Measurements from ENCODE around the gene ACOT7. TPM values are rescaled to one million over a fixed set of nuclear protein-coding genes. Genes with fewer than 3 reads are reported as not detected.
"Not testable (repeated sequence)": the region's sequence is repeated elsewhere in the genome, so short reads cannot be mapped to it uniquely, and the experiment has no call there.

Gene ACOT7
- total RNA-seq, 1 experiment from 2014 or later = 94.4 TPM

DNA sequence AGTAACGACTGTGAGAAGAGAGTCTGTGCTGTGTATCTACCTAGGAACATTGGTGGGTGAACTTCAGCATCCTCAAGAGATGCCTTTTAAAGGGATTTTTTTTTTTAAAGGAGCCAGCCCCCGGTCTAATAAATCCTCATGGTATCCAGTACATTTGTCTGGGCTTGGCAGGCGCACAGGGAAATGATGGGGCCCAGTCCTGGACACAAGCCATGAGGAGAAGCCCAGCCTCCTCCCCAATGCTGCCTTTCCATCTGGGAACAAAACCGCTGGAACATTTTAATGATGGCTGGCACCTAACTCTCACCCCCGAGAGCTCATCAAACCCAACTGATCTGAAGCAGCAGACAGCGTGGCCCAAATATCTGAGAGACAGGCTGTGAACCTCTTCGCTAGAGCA is 64.2 kb downstream of the ACOT7 start:
- in situ Hi-C loops (cut with HindIII; ENCODE audit: low sequenced_read_pairs) = no loop called here
- DNase-seq (ENCODE audit: low spot score) = no peak

DNA sequence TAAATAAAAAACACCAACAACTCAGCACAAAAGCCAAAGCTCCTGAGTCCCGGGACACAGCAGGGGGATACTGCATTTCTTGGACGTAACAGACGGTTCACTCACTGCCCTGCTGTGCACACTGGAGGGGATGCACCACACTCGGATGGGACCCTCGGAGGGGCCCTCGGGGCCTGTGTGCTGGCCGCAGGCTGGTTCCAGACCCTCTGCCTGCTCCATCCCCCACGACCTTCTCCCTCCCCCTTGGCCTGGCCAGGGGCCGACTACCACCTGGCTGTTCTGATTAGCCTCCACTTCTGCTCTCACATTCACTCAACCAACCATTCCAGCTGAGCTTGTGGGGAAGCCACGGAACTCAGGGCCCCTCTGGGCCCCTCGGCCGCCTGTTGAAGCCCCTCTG is 64.9 kb downstream of the ACOT7 start:
- in situ Hi-C loops (cut with HindIII; ENCODE audit: low sequenced_read_pairs) = no loop called here

DNA sequence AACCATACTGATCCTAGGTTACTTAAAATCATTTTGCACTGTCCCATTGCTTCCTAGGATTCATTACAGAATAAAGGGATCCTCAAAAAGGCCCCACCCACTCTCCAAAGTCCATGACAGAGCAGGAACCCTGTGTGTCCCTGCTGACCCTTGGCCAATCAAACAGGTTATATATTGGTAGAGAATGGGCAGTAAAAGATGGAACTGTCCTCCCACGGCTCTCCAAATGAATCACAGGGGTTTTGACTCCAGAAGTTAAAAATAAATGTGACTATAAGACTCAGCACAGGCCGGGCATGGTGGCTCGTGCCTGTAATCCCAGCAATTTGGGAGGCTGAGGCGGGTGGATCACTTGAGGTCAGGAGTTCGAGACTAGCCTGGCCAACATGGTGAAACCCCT is 65.5 kb downstream of the ACOT7 start:
- in situ Hi-C loops (cut with HindIII; ENCODE audit: low sequenced_read_pairs) = no loop called here
- DNase-seq (ENCODE audit: low spot score) = no peak

More for the DNA sequence above, 64.9 kb downstream of the ACOT7 start:
- no peak for DNase-seq (ENCODE audit: low spot score)

DNA sequence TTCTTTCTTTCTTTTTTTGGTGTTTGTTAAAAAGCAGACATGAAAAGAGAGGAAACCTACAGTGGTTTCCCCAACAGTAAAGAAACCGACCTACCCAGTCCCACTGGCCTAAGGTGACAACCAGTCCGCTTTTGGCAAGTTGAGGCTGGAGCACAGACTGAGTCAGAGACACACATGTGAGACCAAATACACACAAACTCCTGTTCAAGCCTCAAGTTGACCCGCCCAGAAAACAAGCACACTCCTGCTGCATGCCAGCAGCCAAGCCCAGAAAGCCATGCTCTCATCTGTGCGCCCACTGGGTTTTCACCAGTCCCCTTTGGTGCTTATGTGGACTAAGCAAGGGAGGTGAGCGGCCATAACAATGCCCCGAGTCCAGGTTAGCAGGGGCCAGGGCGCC is 68.1 kb downstream of the ACOT7 start:
- in situ Hi-C loops (cut with HindIII; ENCODE audit: low sequenced_read_pairs) = no loop called here
- DNase-seq (ENCODE audit: low spot score) = no peak

DNA sequence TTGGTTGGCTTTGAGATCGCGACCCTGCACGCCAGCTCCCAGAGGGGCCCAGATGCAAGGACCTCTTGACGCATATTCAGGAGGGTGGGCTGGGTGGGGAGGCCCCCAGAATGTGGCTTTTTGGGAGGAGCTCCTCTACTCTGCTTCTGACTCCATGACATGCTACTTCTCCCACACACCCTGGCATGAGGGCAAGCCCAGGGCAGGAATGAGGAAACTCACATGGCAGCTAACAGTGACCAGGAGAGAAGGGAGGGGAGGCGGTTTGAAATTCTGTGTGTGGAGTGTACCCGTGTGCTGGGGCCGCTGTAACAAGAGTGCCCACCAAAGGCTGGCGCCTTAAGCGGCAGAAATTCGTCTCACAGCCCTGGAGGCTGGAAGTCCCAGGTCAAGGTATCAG is 71.4 kb downstream of the ACOT7 start:
- no peak for DNase-seq (ENCODE audit: low spot score)
- in situ Hi-C loops (cut with HindIII; ENCODE audit: low sequenced_read_pairs) = no loop called here

DNA sequence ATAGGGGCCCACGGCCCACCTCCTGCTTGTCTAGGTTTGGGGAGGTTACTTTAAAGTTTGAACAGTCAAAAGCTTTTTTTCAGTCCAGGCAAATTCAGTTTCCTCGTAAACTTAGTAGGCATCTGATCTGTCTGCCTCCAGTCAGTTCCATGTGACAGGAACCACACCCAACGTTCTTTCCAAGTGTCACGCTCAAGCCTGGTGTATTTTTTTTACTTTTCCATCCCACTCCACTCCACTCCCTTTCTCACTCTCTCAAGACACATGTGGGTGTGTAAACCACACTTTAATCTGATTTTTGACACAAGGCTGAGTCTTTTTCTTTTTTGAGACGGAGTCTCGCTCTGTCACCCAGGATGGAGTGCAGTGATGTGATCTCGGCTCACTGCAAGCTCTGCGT is 72.4 kb downstream of the ACOT7 start:
- no peak for DNase-seq (ENCODE audit: low spot score)
- in situ Hi-C loops (cut with HindIII; ENCODE audit: low sequenced_read_pairs) = no loop called here

DNA sequence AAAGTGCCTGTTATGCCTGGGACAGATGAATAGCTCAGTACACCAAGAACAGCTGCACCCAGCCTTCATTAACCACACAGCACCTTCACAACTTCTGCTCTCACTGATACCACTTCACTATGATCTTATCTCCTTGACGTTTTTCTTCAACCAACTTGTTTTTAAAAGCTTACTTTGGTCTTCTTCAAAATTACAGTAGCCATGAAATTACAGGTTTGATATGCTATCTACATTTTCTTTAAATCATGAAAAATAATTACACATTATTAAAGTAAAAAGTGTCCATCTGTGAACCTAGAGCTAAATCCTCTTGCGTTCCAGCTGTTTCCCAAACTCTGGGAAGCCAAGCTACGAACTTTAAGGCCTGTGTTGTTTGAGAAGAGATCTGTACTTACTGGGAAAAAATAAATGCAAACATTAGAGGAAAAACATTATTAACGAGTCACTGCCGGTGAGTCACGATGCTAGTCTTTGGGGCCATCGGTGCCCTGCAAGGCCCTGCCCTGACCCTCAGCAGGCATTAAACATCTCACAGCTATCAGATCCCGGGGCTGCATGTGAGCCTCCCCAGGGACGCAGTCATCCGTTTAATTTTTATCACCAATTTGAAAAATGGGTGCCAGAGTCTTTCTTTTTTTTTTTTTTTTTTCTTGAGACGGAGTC is 76.3 kb downstream of the ACOT7 start:
- no peak for DNase-seq (ENCODE audit: low spot score)
- in situ Hi-C loops (cut with HindIII; ENCODE audit: low sequenced_read_pairs) = no loop called here

DNA sequence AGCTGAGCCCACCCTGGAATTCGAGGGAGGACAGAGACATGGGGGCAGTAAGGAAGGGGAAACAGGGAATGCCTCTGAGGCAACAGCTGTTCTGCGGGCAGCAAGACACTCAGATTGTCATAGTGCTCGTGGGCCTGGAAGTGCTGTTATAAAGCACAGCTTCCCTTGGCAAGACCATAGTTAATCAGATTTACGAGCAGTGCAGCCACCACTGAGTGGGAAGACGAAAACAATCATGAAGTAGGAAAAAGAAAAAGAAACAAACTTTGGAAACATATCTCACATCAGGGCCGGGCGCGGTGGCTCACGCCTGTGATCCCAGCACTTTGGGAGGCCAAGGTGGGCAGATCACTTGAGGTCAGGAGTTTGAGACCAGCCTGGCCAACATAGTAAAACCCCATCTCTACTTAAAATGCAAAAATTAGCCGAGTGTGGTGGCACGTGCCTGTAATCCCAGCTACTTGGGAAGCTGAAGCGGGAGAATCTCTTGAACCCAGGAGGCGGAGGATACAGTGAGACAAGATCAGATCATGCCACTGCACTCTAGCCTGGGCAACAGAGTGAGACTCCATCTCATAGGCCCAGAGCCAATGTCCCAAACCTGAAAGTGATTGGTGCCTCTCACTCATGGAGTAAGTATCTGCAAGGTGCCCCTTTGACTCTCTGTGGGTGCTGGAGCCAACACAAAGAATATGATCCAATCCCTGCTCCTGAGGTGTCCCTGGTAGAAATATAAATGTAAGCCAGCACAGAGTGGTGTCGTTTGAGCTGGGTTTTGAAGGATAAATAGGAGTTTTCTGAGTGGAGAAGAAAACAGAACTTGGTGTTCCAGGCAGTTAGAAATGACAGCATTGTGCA is 77.1 kb downstream of the ACOT7 start:
- in situ Hi-C loops (cut with HindIII; ENCODE audit: low sequenced_read_pairs) = no loop called here
- DNase-seq (ENCODE audit: low spot score) = no peak

DNA sequence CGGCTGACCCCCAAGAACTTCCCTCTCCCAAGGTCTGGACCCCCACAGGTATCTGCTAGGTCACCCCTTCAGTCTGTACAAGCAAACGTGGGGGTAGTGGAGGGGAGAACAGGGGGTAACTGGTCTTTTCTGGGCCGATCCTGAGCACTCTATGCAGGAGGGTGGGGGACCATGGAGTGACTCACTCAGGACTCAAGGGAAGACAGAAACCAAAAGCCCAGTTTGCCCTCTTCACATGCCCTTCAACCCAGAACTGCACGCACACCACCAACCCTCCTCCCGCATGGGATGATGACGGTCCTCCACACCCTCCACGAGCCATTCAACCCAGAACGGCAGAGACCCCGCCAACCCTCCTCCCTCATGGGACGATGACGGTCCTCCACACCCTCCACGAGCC is 79.1 kb downstream of the ACOT7 start:
- in situ Hi-C loops (cut with HindIII; ENCODE audit: low sequenced_read_pairs) = no loop called here
- no peak for DNase-seq (ENCODE audit: low spot score)

DNA sequence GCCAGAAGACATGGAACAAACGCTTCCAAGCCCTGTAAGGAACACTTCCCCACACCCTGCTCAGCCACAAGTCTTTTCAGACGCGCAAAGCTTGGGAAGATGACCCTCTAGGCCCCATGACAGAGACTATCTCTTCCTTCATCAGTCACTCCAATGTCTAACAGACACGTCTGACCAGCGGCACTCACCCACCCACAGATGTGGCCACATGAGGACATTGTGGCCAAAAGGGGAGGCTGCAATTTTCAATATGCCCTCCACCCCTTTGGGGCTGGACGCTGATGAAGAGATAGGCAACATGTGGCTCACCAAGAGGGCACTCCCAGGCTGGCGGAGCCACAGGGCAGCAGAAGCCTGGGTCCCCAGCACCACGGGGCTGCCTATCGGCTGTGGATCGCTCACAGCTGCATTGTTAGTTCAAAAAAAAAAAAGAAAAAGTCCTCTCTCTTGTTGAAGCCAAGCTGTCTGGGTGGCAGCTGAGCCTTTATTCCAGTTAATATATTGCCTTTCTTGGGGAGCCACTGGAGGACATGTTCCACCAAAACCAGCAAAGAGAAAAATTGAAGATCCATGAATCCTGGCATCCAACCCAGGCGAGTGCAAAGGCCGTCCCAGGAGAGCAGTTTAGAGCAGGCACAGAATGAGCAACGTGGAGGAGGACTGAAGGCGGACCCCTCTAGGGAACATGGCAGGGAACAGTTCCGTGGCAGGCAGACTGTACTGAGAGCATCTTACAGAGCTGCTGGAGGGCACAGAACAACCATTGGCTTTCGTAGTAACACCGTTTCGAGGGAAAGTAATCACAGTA is 80.0 kb downstream of the ACOT7 start:
- in situ Hi-C loops (cut with HindIII; ENCODE audit: low sequenced_read_pairs) = no loop called here
- DNase-seq (ENCODE audit: low spot score) = no peak

DNA sequence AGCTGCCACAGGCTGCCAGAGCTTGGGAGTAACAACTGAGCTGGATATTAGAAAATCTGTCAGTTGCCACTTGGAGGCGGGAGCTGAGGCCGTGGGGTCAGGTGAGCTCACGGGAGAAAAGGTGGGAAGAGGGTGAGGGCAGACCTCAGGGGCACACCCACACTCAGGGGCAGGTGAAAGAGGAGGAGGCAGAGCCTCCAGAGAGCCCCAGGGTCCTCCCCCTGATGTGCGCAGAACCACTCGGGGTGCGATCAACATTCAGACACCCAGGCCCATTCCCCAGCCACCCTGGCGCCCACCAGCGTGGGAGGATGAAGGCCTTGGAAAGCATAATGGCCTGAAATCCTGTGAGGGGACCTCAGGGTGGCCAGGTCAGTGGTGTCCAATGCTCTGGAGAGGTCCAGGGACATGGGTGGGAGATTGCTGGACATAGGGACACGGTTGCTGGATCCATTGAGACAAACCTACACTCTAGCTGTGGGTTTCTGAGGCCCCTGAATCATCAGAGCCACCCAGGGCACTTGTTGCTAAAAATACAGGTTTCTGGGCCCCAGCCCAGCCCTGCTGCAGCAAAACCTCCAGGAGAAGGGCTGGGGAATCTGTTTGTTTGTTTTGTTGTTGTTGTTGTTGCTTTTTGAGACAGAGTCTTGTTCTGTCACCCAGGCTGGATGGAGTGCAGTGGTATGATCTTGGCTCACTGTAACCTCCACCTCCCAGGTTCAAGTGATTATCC is 83.3 kb downstream of the ACOT7 start:
- in situ Hi-C loops (cut with HindIII; ENCODE audit: low sequenced_read_pairs) = no loop called here
- DNase-seq (ENCODE audit: low spot score) = no peak

DNA sequence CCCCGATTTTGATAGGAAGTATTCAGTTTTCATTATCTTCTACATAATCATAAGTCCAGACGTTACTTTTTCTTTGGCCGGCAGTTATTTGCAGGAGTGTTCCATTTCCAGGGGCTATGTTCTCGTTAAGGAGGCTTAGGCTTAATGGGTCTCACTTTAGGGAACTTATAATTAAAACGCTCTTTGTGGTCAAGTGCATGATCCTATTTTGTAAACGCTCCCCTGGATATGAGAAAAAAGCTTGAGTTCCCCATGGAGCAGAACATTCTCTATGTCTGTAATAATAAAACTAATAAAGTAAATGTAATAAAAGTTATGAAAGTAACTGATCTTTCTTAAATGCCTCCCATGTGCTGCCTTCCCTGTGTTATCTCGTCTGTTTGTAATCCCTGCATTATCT is 84.0 kb downstream of the ACOT7 start:
- in situ Hi-C loops (cut with HindIII; ENCODE audit: low sequenced_read_pairs) = no loop called here
- no peak for DNase-seq (ENCODE audit: low spot score)

DNA sequence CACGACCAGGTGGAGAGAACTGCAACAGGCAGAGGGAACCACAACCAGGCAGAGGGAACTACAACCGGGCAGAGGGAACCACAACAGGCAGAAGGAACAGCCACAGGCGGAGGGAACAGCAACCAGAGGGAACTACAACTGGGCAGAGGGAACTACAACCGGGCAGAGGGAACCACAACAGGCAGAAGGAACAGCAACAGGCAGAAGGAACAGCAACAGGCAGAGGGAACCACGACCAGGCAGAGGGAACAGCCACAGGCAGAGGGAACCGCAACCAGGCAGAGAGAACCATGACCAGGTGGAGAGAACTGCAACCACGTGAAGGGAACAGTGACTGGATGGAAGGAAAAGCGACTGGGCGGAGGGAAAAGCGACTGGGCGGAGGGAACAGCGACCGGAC is 85.1 kb downstream of the ACOT7 start:
- in situ Hi-C loops (cut with HindIII; ENCODE audit: low sequenced_read_pairs) = no loop called here
- DNase-seq (ENCODE audit: low spot score) = no peak

DNA sequence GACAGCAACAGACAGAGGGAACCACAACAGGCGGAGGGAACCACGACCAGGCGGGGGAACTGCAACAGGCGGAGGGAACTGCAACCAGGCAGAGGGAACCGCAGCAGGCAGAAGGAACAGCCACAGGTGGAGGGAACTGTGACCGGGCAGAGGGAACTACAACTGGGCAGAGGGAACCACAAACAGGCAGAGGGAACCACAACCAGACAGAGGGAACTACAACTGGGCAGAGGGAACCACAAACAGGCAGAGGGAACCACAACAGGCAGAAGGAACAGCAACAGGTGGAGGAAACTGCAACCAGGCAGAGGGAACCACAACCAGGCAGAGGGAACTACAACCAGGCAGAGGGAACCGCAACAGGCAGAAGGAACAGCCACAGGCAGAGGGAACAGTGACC is 85.9 kb downstream of the ACOT7 start:
- DNase-seq (ENCODE audit: low spot score); in situ Hi-C loops (cut with HindIII; ENCODE audit: low sequenced_read_pairs): not testable (repeated sequence)

DNA sequence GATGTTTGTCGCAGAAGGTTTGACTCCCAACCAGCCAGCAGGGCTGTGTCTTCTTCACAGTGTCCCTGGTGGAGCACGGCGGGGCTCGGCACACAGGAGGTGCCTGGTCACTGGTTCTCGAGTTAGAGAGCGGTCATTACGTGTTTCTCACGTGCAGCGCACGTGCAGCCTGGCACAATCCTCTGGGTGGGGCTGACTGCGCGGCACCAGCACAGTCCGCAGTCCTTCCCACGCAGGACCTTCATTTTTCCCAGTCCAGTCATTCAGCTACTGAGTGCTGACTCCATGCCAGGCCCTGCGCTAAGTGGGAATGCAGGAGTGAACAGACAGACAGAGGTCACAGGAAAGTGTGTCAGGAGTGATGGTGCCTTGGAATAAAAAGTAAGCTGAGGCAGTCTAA is 86.5 kb downstream of the ACOT7 start:
- in situ Hi-C loops (cut with HindIII; ENCODE audit: low sequenced_read_pairs) = no loop called here
- no peak for DNase-seq (ENCODE audit: low spot score)

DNA sequence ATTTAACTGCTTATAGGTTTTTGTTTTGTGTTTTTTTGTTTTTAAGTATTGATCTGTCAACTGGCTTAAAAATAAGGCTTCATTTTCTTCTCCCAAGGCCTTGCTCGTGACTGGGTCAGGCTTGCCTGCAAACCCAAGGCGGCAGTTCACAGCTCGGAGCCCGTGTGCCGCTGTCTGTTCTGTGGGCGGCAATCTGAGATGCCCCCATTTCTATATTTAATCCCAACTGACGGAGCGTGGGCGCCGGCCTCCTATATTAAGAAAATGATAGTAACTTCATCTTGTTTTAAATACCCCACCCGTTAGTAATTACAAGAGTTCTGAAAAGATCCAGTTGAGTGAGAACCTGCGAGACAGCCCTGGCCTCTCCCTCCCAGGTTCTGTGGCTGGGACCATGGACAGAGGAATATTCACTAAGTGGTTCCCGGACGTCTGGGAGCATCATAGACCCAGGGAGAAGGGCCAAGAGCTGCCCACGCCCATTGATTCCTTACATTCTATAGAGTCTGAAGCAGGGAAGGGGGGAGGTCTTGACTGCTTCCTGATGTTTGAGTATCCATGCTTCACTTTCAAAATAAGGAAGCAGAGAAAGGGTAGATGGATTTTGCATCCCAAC is 90.1 kb downstream of the ACOT7 start:
- DNase-seq (ENCODE audit: low spot score) = no peak
- in situ Hi-C loops (cut with HindIII; ENCODE audit: low sequenced_read_pairs) = no loop called here

DNA sequence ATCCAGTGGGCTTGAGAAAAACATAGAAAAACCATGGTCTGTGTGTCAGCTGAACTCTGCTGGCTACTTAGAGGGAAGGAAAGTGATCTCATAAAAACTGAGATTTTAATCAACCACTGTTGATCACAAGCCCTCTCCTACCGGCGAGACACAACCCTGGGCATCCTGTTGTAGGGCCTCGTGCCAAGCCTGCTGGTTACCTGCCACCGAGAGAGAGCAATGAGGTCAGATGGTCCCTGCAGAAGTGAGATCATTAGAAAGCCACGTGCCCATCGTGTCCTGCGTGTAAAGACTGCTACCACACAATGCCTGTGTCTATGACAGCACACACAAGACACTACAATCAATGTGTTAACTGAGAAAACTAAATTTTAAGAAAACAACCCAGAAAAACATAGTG is 91.0 kb downstream of the ACOT7 start:
- DNase-seq (ENCODE audit: low spot score) = peak; percentile 86
- in situ Hi-C loops (cut with HindIII; ENCODE audit: low sequenced_read_pairs) = no loop called here

DNA sequence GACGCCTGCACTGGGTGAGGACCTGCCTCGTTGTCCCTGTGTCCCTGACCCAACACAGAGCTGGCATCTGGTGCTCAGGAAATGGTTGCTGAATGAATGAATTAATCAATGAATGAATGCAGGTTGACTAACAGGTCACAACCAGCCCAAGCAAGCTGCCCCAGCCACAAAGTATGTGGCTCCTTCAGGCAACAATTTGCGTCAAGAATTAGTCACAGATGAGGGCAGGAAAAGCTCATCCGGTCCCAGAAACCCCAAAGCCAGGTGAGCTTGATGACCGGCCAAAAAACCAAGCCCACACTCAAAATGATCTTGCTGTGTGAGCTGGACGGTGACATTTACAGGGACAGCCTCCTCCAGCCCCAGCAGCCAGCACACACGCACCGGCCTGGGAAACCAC is 92.0 kb downstream of the ACOT7 start:
- in situ Hi-C loops (cut with HindIII; ENCODE audit: low sequenced_read_pairs) = no loop called here
- DNase-seq (ENCODE audit: low spot score) = no peak
